HG02623 (cell line): ENCODE data around the gene C3.
"Not testable (repeated sequence)": the region's sequence is repeated elsewhere in the genome, so short reads cannot be mapped to it uniquely, and the experiment has no call there.

Source experiments
- ATAC-seq: cut with Tn5 transposase; IDR thresholded peaks from one replicate; pipeline ENCODE4 v1.9.1; 2021; ENCODE audit warnings: moderate library complexity; ENCODE audit not compliant: unreplicated experiment

Gene C3

GRCh38 chr19:6720369-6721137 is at the start of gene C3:
Gene C3 (minus strand): TSS chr19:6720650. CDS start chr19:6720589, 61 bp downstream.
- ATAC-seq, result no peak

- ATAC-seq, result no peak
Measured at GRCh38 chr19:6769006-6769619, 48.7 kb upstream of the C3 start.

- no peak for ATAC-seq
Measured at GRCh38 chr19:6768236-6768785, 47.9 kb upstream of the C3 start.

GRCh38 chr19:6767357-6768235 is 47.1 kb upstream of the C3 start, which contains the start of gene SH2D3A:
Gene SH2D3A (minus strand): TSS chr19:6767435. CDS start chr19:6763748, 3,687 bp downstream.
- peak; percentile 58 for ATAC-seq

- ATAC-seq, result peak; percentile 2
Measured at GRCh38 chr19:6767081-6767356, 46.6 kb upstream of the C3 start.

GRCh38 chr19:6766357-6767080 is 46.1 kb upstream of the C3 start:
- ATAC-seq, result no peak

GRCh38 chr19:6765738-6766356 is 45.4 kb upstream of the C3 start:
- no peak for ATAC-seq

- not testable (repeated sequence) for ATAC-seq
Measured at GRCh38 chr19:6762253-6762797, 41.9 kb upstream of the C3 start.

GRCh38 chr19:6761053-6761676 is 40.7 kb upstream of the C3 start:
- ATAC-seq, result no peak

GRCh38 chr19:6760606-6761005 is 40.2 kb upstream of the C3 start:
- no peak for ATAC-seq

- ATAC-seq, result no peak
Measured at GRCh38 chr19:6754653-6755463, 34.4 kb upstream of the C3 start.

GRCh38 chr19:6754136-6754535 is 33.7 kb upstream of the C3 start:
- ATAC-seq, result no peak

- ATAC-seq, result peak; percentile 65
Measured at GRCh38 chr19:6753178-6754031, 33.0 kb upstream of the C3 start.

GRCh38 chr19:6752256-6753177 is 32.1 kb upstream of the C3 start:
- ATAC-seq, result no peak

GRCh38 chr19:6751189-6751588 is 30.7 kb upstream of the C3 start:
- no peak for ATAC-seq

- ATAC-seq, result no peak
Measured at GRCh38 chr19:6750062-6750461, 29.6 kb upstream of the C3 start.

GRCh38 chr19:6748543-6748942 is 28.1 kb upstream of the C3 start:
- ATAC-seq, result not testable (repeated sequence)
